ENCODE data around the gene PTH1R.

GRCh38 chr3:46897829-46898320, 20.4 kb downstream of the PTH1R start:
- TF ChIP-seq CTCF (IDR thresholded peaks at IDR 0.05; ENCODE audit: low read depth, low read length) (no peak; the same call in 1 of the 2 replicates), EZH2phosphoT487 (IDR thresholded peaks at IDR 0.05; ENCODE audit: low read depth) (no peak)

Data from OCI-LY3 (cell line).